Panc1 (cell line): ENCODE results near the gene VPS33B. TPM values are rescaled to one million over a fixed set of nuclear protein-coding genes. Genes with fewer than 3 reads are reported as not detected.

Source experiments
- ATAC-seq: fragments of 200-7000 bp; cut with Tn5 transposase; 2 replicates; pipeline ENCODE4 v1.9.1; 2020; ENCODE audit warnings: mild to moderate bottlenecking, moderate library complexity
- BruUV-seq: library from RNA; stranded (reverse); fragments of 400-500 nt; replicated peaks from 2 replicates; lab custom pipeline; 2021; lab: Mats Ljungman, UMichigan
- CTCF ChIA-PET: fragments of 300-600 bp; sonication (Branson Sonifier 250); formaldehyde crosslinking; loops from one replicate; lab custom pipeline; 2022; ENCODE audit warnings: antibody characterized with exemption; lab: Charles Lee
- POLR2A ChIA-PET: fragments of 300-600 bp; sonication (Branson Sonifier 250); formaldehyde crosslinking; loops from one replicate; lab custom pipeline; 2022; ENCODE audit warnings: antibody characterized with exemption; lab: Charles Lee
- DNase-seq: peaks from one replicate; pipeline ENCODE4 v3.0.0-alpha.2; 2010; ENCODE audit warnings: low read depth, low spot score
- H3K27ac ChIP-seq: 2 replicates; pipeline ENCODE4 v1.5.1; 2011; ENCODE audit warnings: mild to moderate bottlenecking, low read length, inconsistent platforms
- H3K27me3 ChIP-seq: fragments of 200-500 bp; sonication (Bioruptor generic); 2 replicates; pipeline ENCODE4 v1.6.0; 2014; ENCODE audit warnings: low read length, inconsistent platforms; ENCODE audit not compliant: control insufficient read depth, insufficient read depth
- H3K36me3 ChIP-seq: fragments of 200-500 bp; sonication (Bioruptor generic); 2 replicates; pipeline ENCODE4 v1.5.1; 2014; ENCODE audit warnings: inconsistent platforms, mild to moderate bottlenecking, low read length, moderate library complexity; ENCODE audit not compliant: control insufficient read depth, insufficient read depth
- H3K4me1 ChIP-seq: 2 replicates; pipeline ENCODE4 v1.5.1; 2011; ENCODE audit warnings: inconsistent platforms, mild to moderate bottlenecking, low read length, moderate library complexity; ENCODE audit not compliant: control insufficient read depth, insufficient read depth
- H3K4me3 ChIP-seq, 2 experiments: 2 replicates each; pipeline ENCODE4 v1.5.1; 2011 to 2012; ENCODE audit warnings: low read depth in 2 of 2, low read length in 2 of 2, mild to moderate bottlenecking in 2 of 2, inconsistent platforms in 1 of 2, moderate library complexity in 1 of 2
- H3K9me3 ChIP-seq: fragments of 200-500 bp; sonication (Bioruptor generic); 2 replicates; pipeline ENCODE4 v1.5.1; 2014; ENCODE audit warnings: low read depth, mild to moderate bottlenecking, inconsistent platforms, low read length, moderate library complexity; ENCODE audit not compliant: control insufficient read depth, insufficient read depth
- POLR2AphosphoS5 ChIP-seq: IDR thresholded peaks from 2 replicates; pipeline ENCODE4 v1.6.1; 2012; ENCODE audit warnings: mild to moderate bottlenecking, low read depth, low read length, moderate library complexity
- SIN3A ChIP-seq: IDR thresholded peaks from 2 replicates; pipeline ENCODE4 v1.6.1; 2012; ENCODE audit warnings: low read depth, mild to moderate bottlenecking, low read length, moderate library complexity, borderline replicate concordance; ENCODE audit not compliant: insufficient read depth
- TCF7L2 ChIP-seq: IDR thresholded peaks from 2 replicates; pipeline ENCODE4 v1.6.1; 2011; ENCODE audit warnings: mild to moderate bottlenecking, low read depth, low read length, inconsistent platforms
- in situ Hi-C: cut with HindIII; loops from 2 replicates; pipeline ENCODE4 v1.10.0; 2016; ENCODE audit warnings: low sequenced_read_pairs, low pct_unique_long_range_greater_than_20kb
- intact Hi-C: fragments of 100-400 bp; cut with micrococcal nuclease; formaldehyde crosslinking; loops from one replicate; pipeline ENCODE4 v1.10.0; 2022; ENCODE audit not compliant: unreplicated experiment
- total RNA-seq: library from RNA; stranded (reverse); gene quantifications from one replicate; pipeline ENCODE4 v1.2.1, GENCODE V29; 2021; ENCODE audit not compliant: unreplicated experiment
- TF ChIP-seq, protein P1 (sequence below): fragments of 450-650 bp; IDR thresholded peaks from 2 replicates; pipeline ENCODE4 v1.5.1; 2017; ENCODE audit warnings: mild to moderate bottlenecking
- TF ChIP-seq, protein P2 (sequence below), 2 experiments: IDR thresholded peaks; 2 replicates each; pipeline ENCODE4 v1.6.1; 2011 to 2012; ENCODE audit warnings: low read depth in 2 of 2, control low read depth in 1 of 2, low read length in 1 of 2, mild to moderate bottlenecking in 1 of 2, moderate library complexity in 1 of 2; ENCODE audit not compliant: insufficient read depth in 1 of 2

VPS33B gene
- total RNA-seq, 1 experiment from 2014 or later: 16.3 TPM

DNA sequence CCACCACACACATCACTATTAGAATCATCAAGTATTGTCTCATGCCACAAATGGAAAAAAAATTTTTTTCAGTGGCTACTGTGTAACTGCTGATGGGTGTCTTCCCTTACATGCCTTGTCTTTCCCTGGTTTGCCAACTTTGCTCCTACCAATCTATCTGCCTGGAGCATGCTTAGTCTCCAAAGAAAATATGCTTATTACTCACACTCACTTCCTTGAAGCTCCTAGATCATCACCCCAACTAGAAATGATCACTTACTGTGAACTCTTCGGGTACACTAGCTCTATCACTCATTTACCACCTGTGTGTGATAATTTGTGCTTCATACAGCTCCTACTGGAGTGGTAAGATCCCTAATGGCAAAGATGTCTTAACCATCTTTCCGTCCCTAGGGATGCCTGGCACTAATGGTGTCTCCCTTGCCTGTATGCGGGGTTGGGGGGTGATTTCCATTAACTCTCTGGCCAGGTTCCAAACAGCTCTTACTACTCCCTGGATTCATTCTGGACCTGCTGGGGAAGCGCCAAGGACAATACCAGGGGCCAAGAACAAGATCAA is 799 bp downstream of the VPS33B start:
- TF ChIP-seq, protein P1, sequence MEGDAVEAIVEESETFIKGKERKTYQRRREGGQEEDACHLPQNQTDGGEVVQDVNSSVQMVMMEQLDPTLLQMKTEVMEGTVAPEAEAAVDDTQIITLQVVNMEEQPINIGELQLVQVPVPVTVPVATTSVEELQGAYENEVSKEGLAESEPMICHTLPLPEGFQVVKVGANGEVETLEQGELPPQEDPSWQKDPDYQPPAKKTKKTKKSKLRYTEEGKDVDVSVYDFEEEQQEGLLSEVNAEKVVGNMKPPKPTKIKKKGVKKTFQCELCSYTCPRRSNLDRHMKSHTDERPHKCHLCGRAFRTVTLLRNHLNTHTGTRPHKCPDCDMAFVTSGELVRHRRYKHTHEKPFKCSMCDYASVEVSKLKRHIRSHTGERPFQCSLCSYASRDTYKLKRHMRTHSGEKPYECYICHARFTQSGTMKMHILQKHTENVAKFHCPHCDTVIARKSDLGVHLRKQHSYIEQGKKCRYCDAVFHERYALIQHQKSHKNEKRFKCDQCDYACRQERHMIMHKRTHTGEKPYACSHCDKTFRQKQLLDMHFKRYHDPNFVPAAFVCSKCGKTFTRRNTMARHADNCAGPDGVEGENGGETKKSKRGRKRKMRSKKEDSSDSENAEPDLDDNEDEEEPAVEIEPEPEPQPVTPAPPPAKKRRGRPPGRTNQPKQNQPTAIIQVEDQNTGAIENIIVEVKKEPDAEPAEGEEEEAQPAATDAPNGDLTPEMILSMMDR: no peak
- TF ChIP-seq SIN3A: no peak
- TF ChIP-seq TCF7L2: no peak; the same call in 1 of the 2 replicates
- TF ChIP-seq, protein P2, sequence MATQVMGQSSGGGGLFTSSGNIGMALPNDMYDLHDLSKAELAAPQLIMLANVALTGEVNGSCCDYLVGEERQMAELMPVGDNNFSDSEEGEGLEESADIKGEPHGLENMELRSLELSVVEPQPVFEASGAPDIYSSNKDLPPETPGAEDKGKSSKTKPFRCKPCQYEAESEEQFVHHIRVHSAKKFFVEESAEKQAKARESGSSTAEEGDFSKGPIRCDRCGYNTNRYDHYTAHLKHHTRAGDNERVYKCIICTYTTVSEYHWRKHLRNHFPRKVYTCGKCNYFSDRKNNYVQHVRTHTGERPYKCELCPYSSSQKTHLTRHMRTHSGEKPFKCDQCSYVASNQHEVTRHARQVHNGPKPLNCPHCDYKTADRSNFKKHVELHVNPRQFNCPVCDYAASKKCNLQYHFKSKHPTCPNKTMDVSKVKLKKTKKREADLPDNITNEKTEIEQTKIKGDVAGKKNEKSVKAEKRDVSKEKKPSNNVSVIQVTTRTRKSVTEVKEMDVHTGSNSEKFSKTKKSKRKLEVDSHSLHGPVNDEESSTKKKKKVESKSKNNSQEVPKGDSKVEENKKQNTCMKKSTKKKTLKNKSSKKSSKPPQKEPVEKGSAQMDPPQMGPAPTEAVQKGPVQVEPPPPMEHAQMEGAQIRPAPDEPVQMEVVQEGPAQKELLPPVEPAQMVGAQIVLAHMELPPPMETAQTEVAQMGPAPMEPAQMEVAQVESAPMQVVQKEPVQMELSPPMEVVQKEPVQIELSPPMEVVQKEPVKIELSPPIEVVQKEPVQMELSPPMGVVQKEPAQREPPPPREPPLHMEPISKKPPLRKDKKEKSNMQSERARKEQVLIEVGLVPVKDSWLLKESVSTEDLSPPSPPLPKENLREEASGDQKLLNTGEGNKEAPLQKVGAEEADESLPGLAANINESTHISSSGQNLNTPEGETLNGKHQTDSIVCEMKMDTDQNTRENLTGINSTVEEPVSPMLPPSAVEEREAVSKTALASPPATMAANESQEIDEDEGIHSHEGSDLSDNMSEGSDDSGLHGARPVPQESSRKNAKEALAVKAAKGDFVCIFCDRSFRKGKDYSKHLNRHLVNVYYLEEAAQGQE (IDR thresholded peaks at IDR 0.05; ENCODE audit: insufficient read depth in 1 of 2, low read depth in 2 of 2, low read length in 1 of 2): no peak
- TF ChIP-seq POLR2AphosphoS5: no peak
- in situ Hi-C loops (no loop called here), intact Hi-C loops (no loop called here)
- no TSS peak for BruUV-seq
- peak overlapping the region; percentile 93 for H3K27ac ChIP-seq
- no peaks in the 10 kb centered on the region for H3K9me3 ChIP-seq
- POLR2A ChIA-PET: no interaction called here
- H3K4me1 ChIP-seq: peaks cover 6% of the 10 kb centered on the region; the same call in 1 of the 2 replicates
- DNase-seq (no peak), ATAC-seq (peak; percentile 35)
- H3K36me3 ChIP-seq: peaks cover 7% of the 10 kb centered on the region; the same call in 1 of the 2 replicates
- CTCF ChIA-PET: interaction anchor here (1.4 kb wide), 1 partner anchor 11 kb away, joined by 5 read pairs; no protein-coding TSS in a partner anchor
- peak overlapping the region; percentile 84 to 95 for H3K4me3 ChIP-seq
- H3K27me3 ChIP-seq: no peaks in the 10 kb centered on the region

DNA sequence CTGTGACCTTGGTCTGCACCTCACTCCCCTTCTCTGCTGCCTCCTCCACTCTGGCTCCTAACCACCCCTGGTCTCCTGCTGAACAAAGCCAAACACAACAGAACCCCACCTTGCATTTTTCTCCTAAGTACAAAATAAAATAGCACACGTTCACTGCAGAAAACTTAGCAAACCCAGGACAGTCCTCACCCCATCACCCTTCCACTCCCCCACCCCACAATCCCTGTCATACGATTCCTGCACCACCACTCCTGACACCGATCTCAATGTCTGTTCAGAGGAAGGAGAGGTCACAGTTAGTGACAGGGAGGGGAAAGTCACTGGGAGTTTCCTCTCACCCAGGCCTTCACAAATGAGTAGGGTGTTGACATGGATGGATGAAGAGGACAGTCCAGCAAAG is 4.2 kb downstream of the VPS33B start:
- no TSS peak for BruUV-seq
- no peak for DNase-seq
- ChIA-PET CTCF (no interaction called here), POLR2A (no interaction called here)
- ATAC-seq: no peak
- H3K4me1 ChIP-seq: peaks cover 6% of the 10 kb centered on the region; the same call in 1 of the 2 replicates
- H3K4me3 ChIP-seq: no peak overlapping the region
- H3K27ac ChIP-seq: no peak overlapping the region
- in situ Hi-C loops (no loop called here), intact Hi-C loops (no loop called here)
- peaks cover 7% of the 10 kb centered on the region; the same call in 1 of the 2 replicates for H3K36me3 ChIP-seq
- TF ChIP-seq POLR2AphosphoS5 (no peak), SIN3A (no peak), TCF7L2 (no peak)
- TF ChIP-seq, protein P2 (IDR thresholded peaks at IDR 0.05; ENCODE audit: insufficient read depth in 1 of 2, low read depth in 2 of 2, low read length in 1 of 2): no peak
- TF ChIP-seq, protein P1: no peak
- H3K9me3 ChIP-seq: no peaks in the 10 kb centered on the region
- no peaks in the 10 kb centered on the region for H3K27me3 ChIP-seq
